Endothelial cell (in vitro differentiated cells): Measurements from ENCODE around the gene SLC6A19. TPM values are rescaled to one million over a fixed set of nuclear protein-coding genes. Genes with fewer than 3 reads are reported as not detected.

Experiments
- DNase-seq: peaks from one replicate; pipeline ENCODE4 v3.0.0; 2021; ENCODE audit warnings: low spot score
- H3K27ac Mint-ChIP-seq: one replicate; pipeline ENCODE4 v1.8.0; 2021; ENCODE audit warnings: mixed read lengths, inconsistent platforms; ENCODE audit not compliant: unreplicated experiment
- H3K27me3 Mint-ChIP-seq: one replicate; pipeline ENCODE4 v1.8.0; 2021; ENCODE audit warnings: mild to moderate bottlenecking, moderate library complexity, mixed read lengths, inconsistent platforms; ENCODE audit not compliant: unreplicated experiment
- H3K36me3 Mint-ChIP-seq: one replicate; pipeline ENCODE4 v1.8.0; 2021; ENCODE audit warnings: mild to moderate bottlenecking, low read depth, mixed read lengths, inconsistent platforms; ENCODE audit not compliant: unreplicated experiment
- H3K4me1 Mint-ChIP-seq: one replicate; pipeline ENCODE4 v1.8.0; 2021; ENCODE audit warnings: mild to moderate bottlenecking, mixed read lengths, inconsistent platforms; ENCODE audit not compliant: unreplicated experiment
- H3K4me3 Mint-ChIP-seq: one replicate; pipeline ENCODE4 v1.8.0; 2021; ENCODE audit warnings: mild to moderate bottlenecking, mixed read lengths, inconsistent platforms; ENCODE audit not compliant: unreplicated experiment
- H3K9me3 Mint-ChIP-seq: one replicate; pipeline ENCODE4 v1.8.0; 2021; ENCODE audit warnings: mixed read lengths, inconsistent platforms; ENCODE audit not compliant: unreplicated experiment
- CTCF ChIP-seq: fragments of 200-600 bp; sonication (generic); IDR thresholded peaks from one replicate; pipeline ENCODE4 v1.5.0; 2021; ENCODE audit warnings: antibody characterized with exemption; ENCODE audit not compliant: unreplicated experiment
- total RNA-seq: library from RNA; stranded (reverse); fragmentation: NEBNext Ultra II Directional; extraction: Animal tissue kit (Norgen Biotek cat#: 25700); gene quantifications from one replicate; pipeline ENCODE4 v1.2.1, GENCODE V29; 2021; ENCODE audit not compliant: unreplicated experiment

The SLC6A19 gene
- total RNA-seq, 1 donor from 2014 or later, result not detected

DNA sequence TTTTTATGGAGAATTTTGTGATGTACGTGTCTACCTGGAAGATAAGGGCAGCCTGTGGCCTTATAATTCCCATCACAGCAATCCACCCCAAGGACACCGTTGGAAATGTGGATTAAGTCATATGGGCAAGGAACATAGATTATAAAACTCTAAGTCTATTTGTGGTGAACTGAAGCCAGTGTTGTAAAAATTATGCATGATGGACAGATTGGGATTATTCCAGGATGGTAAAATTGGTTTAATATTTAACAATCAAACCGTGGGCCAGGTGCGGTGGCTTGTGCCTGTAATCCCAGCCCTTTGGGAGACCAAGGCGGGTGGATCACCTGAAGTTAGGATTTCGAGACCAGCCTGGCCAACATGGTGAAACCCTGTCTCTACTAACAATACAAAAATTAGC lies 12.9 kb upstream of the SLC6A19 start:
- Mint-ChIP-seq H3K36me3 (no peaks in the 10 kb centered on the region), H3K27ac (no peak overlapping the region), H3K4me1 (no peaks in the 10 kb centered on the region), H3K4me3 (no peak overlapping the region), H3K9me3 (no peaks in the 10 kb centered on the region), H3K27me3 (peaks cover 2% of the 10 kb centered on the region)
- no peak for DNase-seq
- no peak for TF ChIP-seq CTCF

DNA sequence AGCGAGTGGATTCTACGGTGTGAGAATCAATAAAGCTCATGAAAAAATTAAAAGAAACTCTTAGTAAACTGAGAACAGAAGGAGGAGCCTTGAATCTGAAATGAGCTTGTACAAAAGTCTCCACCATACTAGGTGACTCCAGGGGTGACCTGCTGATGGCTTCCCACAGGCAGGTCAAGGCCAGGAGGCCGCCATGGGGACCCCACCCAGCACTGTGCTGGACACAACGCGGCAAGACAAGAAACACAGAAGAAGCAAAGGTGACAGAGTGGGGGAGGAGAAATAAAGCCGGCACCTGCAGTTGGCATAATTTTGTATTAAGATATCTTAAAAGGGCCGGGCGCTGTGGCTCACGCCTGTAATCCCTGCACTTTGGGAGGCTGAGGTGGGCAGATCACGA lies 12.1 kb upstream of the SLC6A19 start:
- Mint-ChIP-seq H3K27ac (no peak overlapping the region), H3K27me3 (peaks cover 2% of the 10 kb centered on the region), H3K4me1 (no peaks in the 10 kb centered on the region), H3K4me3 (no peak overlapping the region), H3K9me3 (no peaks in the 10 kb centered on the region), H3K36me3 (no peaks in the 10 kb centered on the region)
- DNase-seq, result no peak
- no peak for TF ChIP-seq CTCF

DNA sequence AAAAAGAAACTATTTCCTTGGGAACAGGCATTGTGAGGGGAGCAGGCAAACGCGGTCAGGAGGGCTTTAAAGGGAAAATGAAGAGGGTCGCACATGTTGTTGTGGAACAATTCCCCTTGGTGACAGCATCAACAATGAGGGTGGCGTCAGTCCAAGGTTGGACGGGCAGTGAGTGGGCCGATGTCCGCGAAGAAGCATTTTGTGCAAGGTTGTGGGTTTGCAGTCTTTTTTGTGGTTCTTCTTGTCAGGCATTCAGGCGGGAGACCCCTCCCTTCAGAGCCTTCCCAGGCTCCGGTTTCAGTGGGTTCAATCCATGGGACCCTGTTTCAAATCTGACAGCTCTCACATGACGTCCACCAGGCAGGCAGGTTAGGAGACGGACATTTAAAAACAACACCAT lies 11.1 kb upstream of the SLC6A19 start:
- Mint-ChIP-seq H3K4me3 (no peak overlapping the region), H3K36me3 (no peaks in the 10 kb centered on the region), H3K4me1 (no peaks in the 10 kb centered on the region), H3K9me3 (no peaks in the 10 kb centered on the region), H3K27ac (no peak overlapping the region), H3K27me3 (peaks cover 2% of the 10 kb centered on the region)
- no peak for TF ChIP-seq CTCF
- DNase-seq, result no peak

GRCh38 chr5:1190837-1191239 lies 10.6 kb upstream of the SLC6A19 start:
- Mint-ChIP-seq H3K4me3 (no peak overlapping the region), H3K36me3 (no peaks in the 10 kb centered on the region), H3K9me3 (no peaks in the 10 kb centered on the region), H3K27ac (no peak overlapping the region), H3K4me1 (no peaks in the 10 kb centered on the region), H3K27me3 (peaks cover 2% of the 10 kb centered on the region)
- TF ChIP-seq CTCF, result no peak
- no peak for DNase-seq

GRCh38 chr5:1192971-1193590 lies 8.3 kb upstream of the SLC6A19 start:
- Mint-ChIP-seq H3K36me3 (no peaks in the 10 kb centered on the region), H3K27ac (no peak overlapping the region), H3K4me3 (no peak overlapping the region), H3K4me1 (no peaks in the 10 kb centered on the region), H3K27me3 (peaks cover 8% of the 10 kb centered on the region), H3K9me3 (no peaks in the 10 kb centered on the region)
- TF ChIP-seq CTCF, result no peak
- no peak for DNase-seq
